ENCODE measurements around the gene MLLT10. TPM values are rescaled to one million over a fixed set of nuclear protein-coding genes. Genes with fewer than 3 reads are reported as not detected.

The MLLT10 gene
- total RNA-seq, 1 donor: 37.6 TPM

- H3K27me3 ChIP-seq (ENCODE audit: insufficient read depth, low read length): no peaks in the 10 kb centered on the region
- H3K79me2 ChIP-seq (ENCODE audit: insufficient read depth, low read length): peaks cover 47% of the 10 kb centered on the region
- no peaks in the 10 kb centered on the region for H3K4me1 ChIP-seq (ENCODE audit: insufficient read depth, low read length)
- DNase-seq (ENCODE audit: insufficient read length, low spot score, missing footprints): no peak
- H3K27ac ChIP-seq (ENCODE audit: low read depth, low read length): no peak overlapping the region
- no peaks in the 10 kb centered on the region for H3K9me3 ChIP-seq (ENCODE audit: low read depth, low read length)
- no peak overlapping the region for H3K4me3 ChIP-seq (ENCODE audit: insufficient read depth, low read length)
- H4K20me1 ChIP-seq (ENCODE audit: insufficient read depth, low read length): peaks cover 8% of the 10 kb centered on the region
- TF ChIP-seq, protein P1, sequence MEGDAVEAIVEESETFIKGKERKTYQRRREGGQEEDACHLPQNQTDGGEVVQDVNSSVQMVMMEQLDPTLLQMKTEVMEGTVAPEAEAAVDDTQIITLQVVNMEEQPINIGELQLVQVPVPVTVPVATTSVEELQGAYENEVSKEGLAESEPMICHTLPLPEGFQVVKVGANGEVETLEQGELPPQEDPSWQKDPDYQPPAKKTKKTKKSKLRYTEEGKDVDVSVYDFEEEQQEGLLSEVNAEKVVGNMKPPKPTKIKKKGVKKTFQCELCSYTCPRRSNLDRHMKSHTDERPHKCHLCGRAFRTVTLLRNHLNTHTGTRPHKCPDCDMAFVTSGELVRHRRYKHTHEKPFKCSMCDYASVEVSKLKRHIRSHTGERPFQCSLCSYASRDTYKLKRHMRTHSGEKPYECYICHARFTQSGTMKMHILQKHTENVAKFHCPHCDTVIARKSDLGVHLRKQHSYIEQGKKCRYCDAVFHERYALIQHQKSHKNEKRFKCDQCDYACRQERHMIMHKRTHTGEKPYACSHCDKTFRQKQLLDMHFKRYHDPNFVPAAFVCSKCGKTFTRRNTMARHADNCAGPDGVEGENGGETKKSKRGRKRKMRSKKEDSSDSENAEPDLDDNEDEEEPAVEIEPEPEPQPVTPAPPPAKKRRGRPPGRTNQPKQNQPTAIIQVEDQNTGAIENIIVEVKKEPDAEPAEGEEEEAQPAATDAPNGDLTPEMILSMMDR (IDR thresholded peaks at IDR 0.05; ENCODE audit: extremely low read depth, low read depth, low read length): no peak
- no peaks in the 10 kb centered on the region for H3K36me3 ChIP-seq (ENCODE audit: insufficient read depth, low read length)
- H2AFZ ChIP-seq (ENCODE audit: low read length): no peak overlapping the region
- H3K4me2 ChIP-seq (ENCODE audit: insufficient read depth, low read length): no peak overlapping the region
Measured at GRCh38 chr10:21693418-21693817, 159.4 kb downstream of the MLLT10 start.

DNA sequence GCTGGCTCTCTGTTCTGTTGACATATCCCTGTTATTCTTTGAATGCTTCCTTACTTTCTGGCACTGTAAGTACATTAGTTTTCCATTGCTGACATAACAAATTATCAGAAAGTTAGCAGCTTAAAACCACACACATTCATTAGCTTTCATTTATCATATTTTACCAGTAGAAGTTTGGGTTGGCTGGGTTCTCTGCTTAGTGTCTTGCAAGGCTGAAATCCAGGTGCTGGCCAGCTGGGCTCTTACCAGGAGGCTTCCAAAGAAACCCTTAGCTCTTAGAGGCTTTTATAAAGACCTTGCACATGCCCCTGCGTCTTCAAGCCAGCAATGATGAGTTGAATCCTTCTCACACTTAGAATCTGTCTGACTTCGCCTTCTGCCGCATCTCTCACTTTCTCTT lies 160.6 kb downstream of the MLLT10 start:
- Histone ChIP-seq H4K20me1 (ENCODE audit: insufficient read depth, low read length) (peaks cover 8% of the 10 kb centered on the region), H3K36me3 (ENCODE audit: insufficient read depth, low read length) (no peaks in the 10 kb centered on the region), H3K4me1 (ENCODE audit: insufficient read depth, low read length) (no peaks in the 10 kb centered on the region), H3K4me3 (ENCODE audit: insufficient read depth, low read length) (no peak overlapping the region), H3K27me3 (ENCODE audit: insufficient read depth, low read length) (no peaks in the 10 kb centered on the region), H2AFZ (ENCODE audit: low read length) (no peak overlapping the region), H3K9me3 (ENCODE audit: low read depth, low read length) (no peaks in the 10 kb centered on the region), H3K79me2 (ENCODE audit: insufficient read depth, low read length) (peaks cover 53% of the 10 kb centered on the region), H3K4me2 (ENCODE audit: insufficient read depth, low read length) (no peak overlapping the region), H3K27ac (ENCODE audit: low read depth, low read length) (no peak overlapping the region)
- no peak for DNase-seq (ENCODE audit: insufficient read length, low spot score, missing footprints)
- TF ChIP-seq, protein P1 (IDR thresholded peaks at IDR 0.05; ENCODE audit: extremely low read depth, low read depth, low read length): no peak

- Histone ChIP-seq H3K4me3 (ENCODE audit: insufficient read depth, low read length) (no peak overlapping the region), H3K79me2 (ENCODE audit: insufficient read depth, low read length) (peaks cover 68% of the 10 kb centered on the region), H3K9me3 (ENCODE audit: low read depth, low read length) (peaks cover 2% of the 10 kb centered on the region), H3K27me3 (ENCODE audit: insufficient read depth, low read length) (no peaks in the 10 kb centered on the region), H4K20me1 (ENCODE audit: insufficient read depth, low read length) (peaks cover 8% of the 10 kb centered on the region), H3K27ac (ENCODE audit: low read depth, low read length) (no peak overlapping the region), H3K4me1 (ENCODE audit: insufficient read depth, low read length) (no peaks in the 10 kb centered on the region), H3K36me3 (ENCODE audit: insufficient read depth, low read length) (no peaks in the 10 kb centered on the region), H3K4me2 (ENCODE audit: insufficient read depth, low read length) (no peak overlapping the region), H2AFZ (ENCODE audit: low read length) (no peak overlapping the region)
- DNase-seq (ENCODE audit: insufficient read length, low spot score, missing footprints): no peak
- TF ChIP-seq, protein P1 (IDR thresholded peaks at IDR 0.05; ENCODE audit: extremely low read depth, low read depth, low read length): no peak
Measured at GRCh38 chr10:21696302-21696701, 162.3 kb downstream of the MLLT10 start.

DNA sequence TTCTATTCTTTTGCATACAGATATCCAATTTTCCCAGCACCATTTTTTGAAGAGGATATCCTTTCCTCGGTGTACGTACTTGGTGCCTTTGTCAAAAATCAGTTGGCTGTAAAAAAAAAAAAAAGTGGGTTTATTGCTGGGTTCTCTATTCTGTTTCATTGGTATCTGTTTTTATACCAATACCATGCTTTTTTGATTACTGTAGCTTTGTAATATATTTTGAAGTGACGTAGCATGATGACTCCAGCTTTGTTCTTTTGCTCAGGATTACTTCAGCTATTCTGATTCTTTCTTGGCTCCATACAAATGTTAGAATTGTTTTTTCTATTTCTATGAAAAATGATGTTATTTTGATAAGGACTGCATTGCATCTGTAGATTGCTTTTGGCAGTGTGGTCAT lies 165.5 kb downstream of the MLLT10 start:
- Histone ChIP-seq H3K4me1 (ENCODE audit: insufficient read depth, low read length) (no peaks in the 10 kb centered on the region), H3K4me3 (ENCODE audit: insufficient read depth, low read length) (no peak overlapping the region), H3K36me3 (ENCODE audit: insufficient read depth, low read length) (no peaks in the 10 kb centered on the region), H3K9me3 (ENCODE audit: low read depth, low read length) (peaks cover 2% of the 10 kb centered on the region), H4K20me1 (ENCODE audit: insufficient read depth, low read length) (peaks cover 11% of the 10 kb centered on the region), H3K27ac (ENCODE audit: low read depth, low read length) (no peak overlapping the region), H3K27me3 (ENCODE audit: insufficient read depth, low read length) (no peaks in the 10 kb centered on the region), H3K4me2 (ENCODE audit: insufficient read depth, low read length) (no peak overlapping the region), H3K79me2 (ENCODE audit: insufficient read depth, low read length) (peaks cover 84% of the 10 kb centered on the region), H2AFZ (ENCODE audit: low read length) (no peak overlapping the region)
- TF ChIP-seq, protein P1 (IDR thresholded peaks at IDR 0.05; ENCODE audit: extremely low read depth, low read depth, low read length): no peak
- DNase-seq (ENCODE audit: insufficient read length, low spot score, missing footprints): no peak

All from osteoblast (primary cell).